NCI-H524 (cell line): ENCODE results near the gene FAM24B.
"Not testable (repeated sequence)": the region's sequence is repeated elsewhere in the genome, so short reads cannot be mapped to it uniquely, and the experiment has no call there.

Experiments
- DNase-seq, 2 experiments: peaks; one replicate each; lab custom pipeline; 2025; lab: John Stamatoyannopoulos, UW

Gene FAM24B

DNA sequence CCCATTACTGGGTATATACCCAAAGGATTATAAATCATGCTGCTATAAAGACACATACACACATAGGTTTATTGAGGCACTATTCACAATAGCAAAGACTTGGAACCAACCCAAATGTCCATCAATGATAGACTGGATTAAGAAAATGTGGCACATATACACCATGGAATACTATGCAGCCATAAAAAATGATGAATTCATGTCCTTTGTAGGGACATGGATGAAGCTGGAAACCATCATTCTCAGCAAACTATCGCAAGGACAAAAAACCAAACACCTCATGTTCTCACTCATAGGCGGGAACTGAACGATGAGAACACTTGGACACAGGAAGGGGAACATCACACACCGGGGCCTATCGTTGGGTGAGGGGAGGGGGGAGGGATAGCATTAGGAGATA lies 21.3 kb downstream of the FAM24B start:
- not testable (repeated sequence) for DNase-seq

DNA sequence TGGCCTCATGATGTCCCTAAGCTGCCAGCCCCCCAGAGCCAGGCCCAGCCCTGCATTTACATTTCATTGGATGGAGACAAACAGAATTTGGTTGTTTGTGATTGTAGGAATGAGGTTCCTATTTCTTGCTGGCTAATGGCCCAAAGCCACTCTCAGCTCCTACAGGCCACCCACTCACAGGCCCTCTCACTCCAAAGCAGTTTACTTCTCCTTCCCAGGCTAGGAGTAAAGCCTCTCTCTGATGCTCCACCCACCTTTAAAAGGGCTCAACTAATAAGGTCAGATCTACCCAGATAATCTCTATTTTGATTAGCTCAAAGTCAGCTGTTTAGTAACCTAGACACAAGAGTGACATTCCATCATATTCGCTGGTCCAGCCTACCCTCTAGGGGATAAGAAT lies 22.5 kb downstream of the FAM24B start:
- DNase-seq = no peak

DNA sequence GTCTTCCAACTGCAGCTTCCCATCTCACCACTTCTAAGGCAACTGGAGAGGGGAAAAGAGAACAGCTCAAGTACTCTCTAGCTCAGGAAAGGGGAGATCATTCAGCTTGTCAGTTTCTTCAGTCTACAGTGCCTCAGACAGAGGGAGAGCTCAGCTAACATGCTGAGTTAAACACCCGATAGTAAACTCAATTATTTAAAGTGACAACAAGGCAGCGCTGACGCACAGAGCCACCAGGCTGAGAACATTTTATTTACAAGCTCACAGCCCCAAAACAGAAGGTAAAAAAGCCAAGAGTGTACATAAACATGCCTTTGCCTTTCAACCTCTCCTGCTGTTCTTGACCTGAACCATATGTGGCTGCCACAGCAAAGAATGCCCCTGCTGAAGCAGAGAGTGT lies 23.6 kb downstream of the FAM24B start:
- DNase-seq = no peak

DNA sequence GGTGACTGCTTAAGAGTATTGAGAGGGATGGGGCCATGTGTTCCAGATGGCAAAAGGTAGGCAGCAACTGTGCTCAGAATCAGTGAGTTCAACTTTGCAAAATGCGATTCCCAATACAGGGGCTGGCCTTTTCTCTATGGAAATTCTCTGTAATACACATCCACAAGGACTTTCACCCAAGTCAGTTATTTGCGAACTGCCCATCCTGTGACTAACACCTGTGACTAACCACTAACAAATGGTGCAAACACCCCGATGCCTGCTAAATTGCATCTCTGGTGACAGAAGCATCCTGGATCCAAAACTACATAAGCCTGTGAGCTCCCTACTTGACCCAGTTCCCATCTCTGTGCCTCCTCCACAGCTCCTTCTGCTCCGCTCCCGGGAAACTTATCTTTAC lies 24.7 kb downstream of the FAM24B start:
- DNase-seq = peak in 1 of 2 experiments; percentile 24

DNA sequence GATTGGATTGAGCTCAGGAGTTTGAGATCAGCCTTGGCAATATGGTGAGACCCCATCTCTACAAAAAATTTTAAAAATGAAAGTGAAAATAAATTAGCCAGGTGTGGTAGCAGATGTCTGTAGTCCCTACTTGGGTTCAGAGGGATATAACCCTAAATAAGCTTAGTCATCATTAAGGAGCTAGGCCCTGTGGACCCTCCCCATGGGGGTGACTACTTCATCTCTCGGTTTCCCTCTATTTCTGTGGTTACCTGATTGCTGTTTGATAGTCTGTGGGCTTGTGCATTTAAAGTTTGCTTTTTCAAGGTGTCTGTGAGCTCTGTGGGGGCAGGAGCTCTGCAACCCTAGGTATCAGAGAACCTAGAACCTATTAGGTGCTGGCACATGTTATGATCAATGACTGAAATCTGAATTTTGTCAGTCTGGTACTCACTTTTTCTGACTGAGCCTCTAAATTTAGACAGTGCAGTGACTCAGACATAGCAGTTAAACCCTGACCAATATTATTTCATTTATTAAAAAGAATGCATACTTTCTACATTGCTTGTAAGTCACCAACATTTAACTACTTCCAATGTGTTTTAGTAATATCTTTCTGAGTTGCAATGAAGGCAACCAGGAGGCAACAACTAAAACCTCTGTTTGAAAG lies 25.6 kb downstream of the FAM24B start:
- no peak for DNase-seq

DNA sequence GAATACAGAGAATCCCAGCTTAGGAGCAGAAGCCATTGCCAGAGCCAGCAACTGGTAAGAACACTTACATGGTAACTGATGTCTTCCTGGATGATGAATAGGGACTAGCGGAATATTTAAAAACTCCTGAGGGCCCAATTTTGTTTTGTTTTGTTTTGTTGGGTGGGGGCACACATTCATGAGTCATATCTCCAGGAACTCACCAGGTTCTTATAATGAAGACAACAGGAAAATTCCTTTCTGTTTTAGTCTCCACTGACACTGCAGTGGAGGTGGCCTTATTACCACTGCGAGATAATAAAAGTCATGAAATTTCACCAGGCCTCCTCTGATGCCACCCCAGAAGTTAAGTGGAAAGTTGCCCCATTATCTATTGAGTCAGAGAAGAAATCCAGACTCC lies 27.1 kb downstream of the FAM24B start:
- no peak for DNase-seq

DNA sequence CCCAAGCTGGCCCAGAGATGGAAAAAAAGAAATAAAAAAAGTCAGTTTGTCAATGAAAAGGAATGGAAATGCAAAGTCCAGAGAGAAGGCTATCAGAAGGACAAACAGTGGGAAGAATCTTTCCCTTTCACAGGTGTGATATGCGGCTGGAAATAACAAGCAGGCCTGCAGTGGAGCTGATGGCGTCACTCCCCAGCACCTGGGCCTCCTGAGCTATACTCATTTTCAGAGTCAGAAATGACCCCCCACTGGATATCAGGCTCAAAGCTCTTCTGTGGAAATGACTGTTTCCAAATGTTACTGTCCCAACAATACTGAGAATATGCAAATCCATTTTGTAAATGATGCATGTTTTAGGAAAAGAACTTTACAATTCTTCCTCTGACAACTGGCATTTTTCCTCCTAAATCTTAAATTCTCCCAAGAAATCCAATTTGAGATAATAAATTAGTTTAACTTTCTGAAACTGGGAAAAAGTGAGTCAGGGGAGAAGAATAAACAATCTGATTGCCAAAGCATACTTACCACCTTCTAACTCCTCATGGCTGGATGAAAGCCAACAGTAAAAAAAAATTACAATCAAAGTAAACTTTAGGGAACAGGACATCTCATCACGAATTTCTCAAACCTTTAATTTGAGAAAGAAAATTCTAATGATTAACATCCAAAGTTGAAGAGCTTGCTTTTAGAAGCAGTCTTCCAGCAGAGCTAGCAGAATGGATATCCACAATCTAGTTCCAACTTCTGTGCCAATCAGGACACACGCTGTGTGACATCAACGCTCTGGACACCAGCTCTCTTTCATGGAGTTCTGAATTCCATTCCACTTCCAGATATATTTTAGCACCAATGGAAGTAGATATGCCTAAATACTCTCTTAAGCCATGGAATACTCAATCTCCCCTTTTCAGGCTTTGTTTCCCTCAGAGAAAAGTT lies 28.4 kb downstream of the FAM24B start:
- DNase-seq = no peak

DNA sequence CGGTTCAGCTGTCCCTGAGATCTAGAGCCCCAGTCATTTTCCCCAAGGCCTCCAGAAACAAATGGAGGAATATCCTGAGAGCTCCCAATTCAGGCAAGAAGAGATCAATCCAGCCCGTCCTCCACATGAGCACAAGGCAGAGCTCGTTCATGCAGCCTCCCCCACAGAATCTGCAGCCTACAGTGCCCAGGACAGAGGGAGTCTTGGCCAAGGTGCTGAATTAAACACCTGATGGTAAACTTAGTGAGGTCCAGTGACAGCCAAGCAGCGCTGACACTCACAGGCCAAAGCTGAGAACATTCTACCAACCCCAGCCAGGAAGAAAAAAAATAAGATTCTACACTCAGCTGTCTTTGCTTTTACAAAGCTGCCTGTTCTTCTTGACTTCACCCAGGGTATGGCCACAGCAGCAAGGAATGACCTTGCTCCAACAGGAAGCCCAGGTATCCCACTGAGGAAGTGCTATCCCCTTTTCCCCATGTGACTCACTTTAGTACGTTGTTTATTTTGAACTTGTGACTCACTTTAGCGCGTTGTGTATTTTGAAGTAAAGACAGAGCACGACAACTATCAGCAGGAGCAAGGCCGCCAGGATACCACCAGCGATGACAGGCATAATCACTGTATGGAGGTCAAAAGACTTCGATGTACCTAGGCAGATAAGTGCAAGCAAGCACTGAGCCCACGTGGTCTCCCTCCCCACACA lies 29.3 kb downstream of the FAM24B start:
- DNase-seq = no peak

DNA sequence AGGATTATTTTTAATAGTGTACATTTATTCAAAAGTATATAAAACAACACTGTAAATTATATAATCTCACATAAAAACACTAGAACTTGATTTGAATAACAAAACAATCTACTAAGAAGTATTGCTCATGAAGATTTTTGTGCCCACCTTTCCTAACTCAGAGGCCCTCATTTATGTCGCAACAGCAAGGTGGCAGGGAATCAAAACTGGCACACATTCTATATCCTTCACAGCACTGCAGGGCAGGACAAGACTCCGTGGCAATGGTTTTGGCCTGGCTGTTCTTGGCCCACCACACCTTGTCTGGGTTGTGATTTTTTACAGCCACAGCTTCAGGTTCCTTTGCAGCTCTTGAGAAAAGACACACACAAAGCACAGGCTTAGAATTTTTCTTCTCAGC lies 30.3 kb downstream of the FAM24B start:
- no peak for DNase-seq

DNA sequence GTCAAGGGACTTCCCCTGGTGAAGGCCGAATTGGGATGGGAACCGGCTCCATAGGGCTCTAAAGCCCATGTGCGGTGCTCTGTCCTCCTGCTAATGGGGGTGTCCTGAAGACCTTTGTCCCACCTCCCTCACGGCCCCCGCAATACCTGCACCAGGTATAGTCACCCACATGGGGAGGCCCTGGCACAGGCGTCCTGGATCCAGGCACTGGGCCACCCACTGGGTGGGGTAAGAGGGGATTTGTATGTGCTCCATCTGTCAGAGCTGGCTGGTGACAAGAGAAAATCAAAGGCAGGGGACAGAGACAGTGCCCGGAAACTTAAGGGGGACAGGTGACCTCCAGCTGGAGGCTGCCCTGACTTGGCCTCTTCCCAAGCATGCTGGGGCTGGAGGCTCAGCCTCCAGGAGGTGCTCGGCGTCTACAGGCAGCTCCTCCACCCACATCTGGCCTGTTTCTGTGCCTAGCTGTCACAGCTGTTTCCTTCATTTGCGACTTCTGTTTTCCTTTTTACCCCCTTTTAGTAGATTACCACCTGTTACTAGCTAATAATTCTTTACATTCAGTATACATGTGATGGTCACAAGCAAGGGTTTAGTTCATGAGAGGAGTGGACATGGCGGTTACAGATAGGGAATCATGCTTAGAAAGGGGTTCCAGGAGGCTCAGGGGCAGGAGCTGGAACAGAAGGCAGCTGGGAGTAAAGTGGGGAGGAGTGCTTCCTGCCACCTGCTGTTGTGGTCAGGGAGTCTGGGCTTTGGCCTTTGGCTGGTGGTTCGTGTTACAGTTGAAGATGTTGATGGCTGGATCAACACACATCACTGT lies 31.4 kb downstream of the FAM24B start:
- DNase-seq = peak; percentile 54 to 82

DNA sequence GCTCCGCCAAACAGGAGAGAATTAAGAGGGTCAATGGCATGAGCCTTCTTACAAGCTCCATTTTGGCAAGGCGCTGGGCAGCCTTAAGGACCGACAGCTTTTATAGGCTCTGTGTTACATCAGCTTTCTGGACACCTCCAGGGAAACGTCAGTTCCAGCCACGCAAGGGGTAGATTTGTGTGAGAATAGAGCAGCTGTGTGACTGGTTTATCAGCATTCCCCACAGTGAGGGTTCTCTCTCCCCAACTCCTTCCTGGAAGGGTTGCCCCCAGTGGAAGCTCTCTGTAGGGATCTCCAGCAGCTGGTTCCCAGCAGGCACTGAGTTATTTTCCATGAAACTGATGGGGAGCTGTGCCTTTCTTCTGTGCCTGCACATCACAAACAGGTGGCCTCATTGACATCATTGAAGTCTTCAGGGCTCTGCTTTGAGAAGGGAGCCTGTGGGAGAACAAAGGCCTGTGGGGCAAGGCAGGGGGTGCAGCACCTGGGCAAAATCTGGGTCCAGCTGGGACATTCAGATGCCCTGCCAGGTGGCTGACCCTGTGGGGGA lies 33.5 kb downstream of the FAM24B start, which contains the start of gene CUZD1:
Gene CUZD1 (minus strand): TSS at position 75 of the 550 bp plus-strand sequence. CDS start 14 bp downstream, at position 61.
- peak; percentile 1 to 35 for DNase-seq

DNA sequence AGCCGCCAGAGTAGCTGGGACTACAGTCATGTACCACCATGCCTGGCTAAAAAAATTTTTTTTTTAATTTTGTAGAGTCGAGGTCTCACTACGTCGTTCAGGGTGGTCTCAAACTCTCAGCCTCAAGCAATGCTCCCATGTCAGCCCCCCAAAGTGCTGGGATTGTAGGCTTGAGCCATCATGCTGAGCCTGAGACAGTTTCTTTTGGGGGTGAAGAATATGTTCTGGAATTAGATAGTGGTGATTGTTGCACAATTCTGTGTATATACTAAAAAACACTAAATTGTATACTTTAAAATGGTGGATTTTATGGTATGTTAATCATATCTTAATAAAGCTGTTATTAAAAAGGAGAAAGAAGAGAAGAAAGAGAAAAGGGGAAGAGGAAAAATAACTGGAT lies 35.2 kb downstream of the FAM24B start:
- DNase-seq = no peak

DNA sequence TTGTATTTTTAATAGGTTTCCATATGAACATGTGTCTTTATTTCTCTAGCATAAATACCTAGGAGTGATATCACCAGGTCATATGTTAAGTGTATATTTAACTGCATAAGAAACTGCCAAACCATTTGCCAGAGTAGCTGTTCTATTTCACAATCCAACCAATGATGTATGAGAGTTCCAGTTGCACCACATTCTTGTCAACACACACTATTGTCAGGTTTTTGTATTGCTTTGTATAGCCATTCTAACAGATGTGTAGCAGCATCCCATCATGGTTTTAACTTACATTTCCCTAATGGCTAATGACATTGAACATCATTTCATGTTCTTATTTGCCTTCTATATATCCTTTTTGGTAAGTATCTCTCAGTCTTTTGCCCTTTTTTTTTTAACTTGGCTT lies 37.8 kb downstream of the FAM24B start:
- no peak for DNase-seq

DNA sequence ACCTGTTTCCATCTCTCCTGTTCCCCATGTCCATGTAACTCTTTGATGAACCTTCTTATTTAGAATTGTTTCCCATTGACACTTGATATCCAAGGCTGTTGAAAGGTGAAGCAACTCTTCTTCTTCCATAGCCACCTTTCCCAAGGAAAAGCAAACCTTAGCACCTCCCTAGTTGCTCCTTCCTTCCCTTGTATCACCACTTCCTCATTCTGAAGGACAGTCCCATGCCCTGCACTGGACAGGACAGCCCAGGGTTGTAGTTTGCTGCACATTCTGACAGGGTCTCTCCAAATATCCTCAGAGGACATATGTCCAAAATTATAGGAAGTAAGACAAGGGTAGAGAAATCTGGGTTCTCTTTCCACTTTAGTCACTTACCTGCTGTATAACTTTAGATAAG lies 39.9 kb downstream of the FAM24B start:
- DNase-seq = no peak

DNA sequence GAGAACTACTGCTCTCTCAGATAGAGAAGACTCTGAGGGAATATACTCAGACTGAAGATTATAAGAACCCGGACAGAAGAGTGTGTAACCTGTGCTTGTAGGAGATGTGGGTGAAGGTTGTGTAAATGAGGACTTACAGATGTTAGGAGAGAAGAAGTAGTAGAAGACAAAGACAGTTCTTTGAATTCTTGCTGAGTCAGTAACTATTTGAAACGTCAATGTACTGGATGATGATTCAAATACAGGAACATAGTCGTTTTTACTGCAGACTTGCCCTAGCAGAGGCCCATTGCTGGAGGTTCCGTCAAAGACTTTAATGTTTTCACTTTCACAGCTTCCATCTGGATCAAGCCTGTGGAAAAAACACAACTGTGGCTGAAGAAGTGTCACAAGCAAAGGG lies 40.5 kb downstream of the FAM24B start:
- no peak for DNase-seq

DNA sequence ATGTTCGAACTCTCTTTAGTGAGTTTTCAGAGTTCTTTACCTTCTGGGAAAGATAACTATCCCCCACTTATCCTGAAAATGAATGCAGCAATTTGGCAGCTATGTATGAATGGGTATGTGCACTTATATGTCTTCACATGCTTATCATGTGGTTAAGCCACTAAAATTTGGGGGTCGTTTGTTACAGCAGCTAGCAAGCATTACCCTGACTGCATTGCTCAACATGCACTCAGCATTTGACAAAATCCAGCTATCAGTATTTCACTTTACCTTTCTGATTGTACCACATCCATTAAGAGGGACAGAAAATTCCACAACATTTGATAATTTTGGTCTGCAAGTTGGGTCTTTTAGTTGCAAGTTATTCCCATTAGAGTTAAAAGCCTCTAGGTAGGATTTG lies 43.5 kb downstream of the FAM24B start:
- no peak for DNase-seq

DNA sequence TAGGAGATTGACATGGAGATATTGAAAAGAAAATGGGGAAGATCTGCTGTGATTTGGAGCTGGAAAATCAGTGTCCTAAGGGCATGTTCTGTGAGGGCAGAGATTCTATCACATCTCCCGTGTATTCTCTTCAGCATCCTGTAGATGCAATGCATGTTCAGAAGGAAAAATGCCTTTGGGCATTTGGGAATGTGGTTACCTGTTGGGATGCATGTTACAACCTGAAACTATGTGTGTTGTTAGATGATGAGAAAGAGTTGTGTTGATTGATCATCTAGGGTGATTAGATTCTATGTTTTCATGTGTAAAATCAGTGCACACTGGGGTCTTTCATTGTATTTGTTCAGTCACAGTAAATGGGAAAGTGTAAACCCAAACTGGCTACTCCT lies 48.4 kb downstream of the FAM24B start:
- no peak for DNase-seq

DNA sequence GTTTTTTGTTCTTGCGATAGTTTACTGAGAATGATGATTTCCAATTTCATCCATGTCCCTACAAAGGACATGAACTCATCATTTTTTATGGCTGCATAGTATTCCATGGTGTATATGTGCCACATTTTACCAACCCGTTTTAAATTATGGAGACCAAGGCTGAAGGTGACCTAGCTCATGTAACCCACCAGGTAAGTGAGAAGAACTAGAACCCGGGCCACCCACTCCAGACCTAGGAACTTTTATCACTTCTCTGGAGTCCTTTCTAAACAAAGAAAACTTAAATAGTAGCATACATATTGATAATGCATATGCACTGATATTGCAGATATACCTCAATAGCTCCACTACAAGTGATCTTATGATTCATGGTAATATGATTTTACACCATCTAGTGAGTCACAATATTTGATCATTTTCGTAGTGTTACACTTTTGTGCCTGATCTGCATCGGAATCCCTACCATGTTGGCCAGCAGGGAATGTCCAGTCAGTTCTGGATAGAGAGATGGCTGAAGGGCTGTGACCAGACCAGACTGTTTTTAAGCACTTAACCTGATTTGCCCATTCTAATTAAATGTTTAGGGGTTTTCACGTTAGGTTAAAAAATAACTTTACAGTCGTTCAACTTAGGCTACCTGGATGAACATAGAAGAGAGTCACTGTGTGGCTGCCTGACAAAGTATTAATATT lies 49.0 kb downstream of the FAM24B start:
- no peak for DNase-seq

DNA sequence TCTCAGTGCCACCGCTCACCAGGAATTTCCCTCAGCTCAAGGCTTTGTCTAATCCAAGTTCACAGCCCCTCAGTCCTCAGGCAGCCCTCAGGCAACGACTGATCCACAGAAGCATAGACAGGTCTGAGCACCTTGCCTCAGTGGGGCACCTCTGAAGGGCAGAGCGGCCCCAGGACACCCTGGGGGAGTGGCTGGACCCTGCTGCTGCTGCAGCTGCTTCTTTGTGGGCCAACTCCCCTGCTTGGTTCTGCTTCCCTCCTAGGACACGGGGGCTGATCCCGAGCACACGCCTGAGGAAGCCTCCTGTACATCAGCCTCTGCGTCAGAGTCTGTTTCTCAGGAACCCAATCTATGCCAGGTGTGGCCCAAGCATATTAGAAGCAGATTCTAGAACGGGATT lies 49.9 kb downstream of the FAM24B start:
- DNase-seq = no peak

DNA sequence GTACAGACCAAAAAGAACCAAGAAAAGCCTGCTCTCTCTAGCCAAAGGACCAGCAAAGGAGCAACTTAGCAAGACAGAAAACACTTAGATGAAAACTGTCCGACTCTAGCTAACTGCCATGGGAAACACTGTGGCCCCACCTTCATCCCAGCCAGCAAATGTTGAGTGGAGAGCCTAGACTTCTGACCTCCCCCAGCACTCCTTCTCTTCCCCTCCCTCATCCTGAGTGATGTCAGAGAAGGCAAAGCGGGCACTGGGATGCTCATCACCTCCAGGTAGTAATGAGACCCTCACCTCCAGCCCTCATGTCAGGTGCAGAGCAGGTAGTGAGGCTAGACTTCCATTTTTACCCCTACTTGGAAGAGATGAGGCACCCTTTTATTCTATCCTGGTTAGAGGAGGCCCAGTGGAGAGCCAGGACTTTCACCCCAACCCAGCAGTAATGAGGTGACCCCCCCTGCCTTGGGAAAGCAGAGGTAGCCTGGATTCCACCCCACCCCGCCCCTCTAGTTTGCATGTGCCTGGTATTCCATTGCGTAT lies 50.6 kb downstream of the FAM24B start:
- DNase-seq = no peak

DNA sequence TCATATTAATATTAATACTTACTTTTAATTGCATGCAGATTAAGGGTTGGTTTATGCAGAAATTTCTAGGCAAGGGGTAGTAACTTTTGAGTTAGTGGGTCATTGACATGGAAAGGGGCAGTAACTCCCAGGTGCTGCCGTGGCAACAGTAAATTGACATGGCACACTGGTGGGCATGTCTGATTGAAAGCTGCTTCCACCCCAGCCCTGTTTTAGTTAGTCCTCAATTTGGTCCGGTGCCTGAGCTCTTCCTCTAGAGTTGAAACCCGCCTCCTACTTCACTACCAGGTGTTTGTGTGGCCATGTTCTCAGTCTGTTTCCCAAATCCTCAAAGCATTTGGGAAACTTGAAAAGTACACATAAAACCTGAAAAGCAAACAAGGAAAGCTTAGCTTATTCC lies 52.1 kb downstream of the FAM24B start:
- no peak for DNase-seq
